CD14-positive monocyte (primary cell): Measurements from ENCODE around the gene ACTL8. TPM values are rescaled to one million over a fixed set of nuclear protein-coding genes. Genes with fewer than 3 reads are reported as not detected.

ENCODE experiments used
- DNase-seq, 3 donors: peaks; one replicate each; pipeline ENCODE4 v3.0.0-alpha.2; 2011 to 2022
- H2AFZ ChIP-seq: 2 replicates; pipeline ENCODE4 v1.6.0; 2012; ENCODE audit warnings: mild to moderate bottlenecking, low read depth, low read length, inconsistent platforms; ENCODE audit not compliant: insufficient read depth, poor library complexity, severe bottlenecking
- H3K27ac ChIP-seq, 2 donors: 1 replicate in 1 of 2; 2 replicates in 1 of 2; pipeline ENCODE4 v1.5.1; 2012 to 2013; ENCODE audit warnings: low read length in 2 of 2, control low read depth in 1 of 2, inconsistent platforms in 1 of 2, low read depth in 1 of 2, mild to moderate bottlenecking in 1 of 2
- H3K27me3 ChIP-seq, 2 donors: one replicate each; pipeline versions ENCODE4 v1.6.0 to v1.6.1; 2011 to 2013; ENCODE audit warnings: low read length in 2 of 2; ENCODE audit not compliant: control insufficient read depth in 2 of 2, insufficient read depth in 2 of 2
- H3K36me3 ChIP-seq, 2 donors: replicated peaks in 1 of 2; 1 replicate in 1 of 2; 2 replicates in 1 of 2; pipeline versions ENCODE4 v1.5.1 to v1.6.1; 2012 to 2013; ENCODE audit warnings: low read length in 2 of 2, control low read depth in 1 of 2, inconsistent platforms in 1 of 2, mild to moderate bottlenecking in 1 of 2; ENCODE audit not compliant: insufficient read depth in 2 of 2, control insufficient read depth in 1 of 2
- H3K4me1 ChIP-seq, 2 donors: 1 replicate in 1 of 2; 2 replicates in 1 of 2; pipeline versions ENCODE4 v1.5.1 to v1.6.1; 2012 to 2013; ENCODE audit warnings: low read length in 2 of 2, control low read depth in 1 of 2, inconsistent platforms in 1 of 2, mild to moderate bottlenecking in 1 of 2, moderate library complexity in 1 of 2; ENCODE audit not compliant: insufficient read depth in 2 of 2, control insufficient read depth in 1 of 2
- H3K4me2 ChIP-seq: replicated peaks from 2 replicates; pipeline ENCODE3; 2012; ENCODE audit warnings: low read length, moderate library complexity, mild to moderate bottlenecking; ENCODE audit not compliant: poor library complexity, severe bottlenecking; ENCODE audit errors: extremely low read depth
- H3K4me3 ChIP-seq, 3 experiments: fragments of 200-600 bp in 1 of 3; sonication (generic) in 1 of 3; replicated peaks in 1 of 3; 1 replicate in 2 of 3; 2 replicates in 1 of 3; pipeline ENCODE4 v1.5.1; 2011 to 2013; ENCODE audit warnings: low read length in 3 of 3, mild to moderate bottlenecking in 3 of 3, control low read depth in 2 of 3, low read depth in 2 of 3, inconsistent platforms in 1 of 3, moderate library complexity in 1 of 3
- H3K79me2 ChIP-seq: 2 replicates; pipeline ENCODE4 v1.6.0; 2012; ENCODE audit warnings: mild to moderate bottlenecking, control low read depth, inconsistent platforms, low read length, moderate library complexity; ENCODE audit not compliant: insufficient read depth
- H3K9ac ChIP-seq: 2 replicates; pipeline ENCODE4 v1.6.0; 2017; ENCODE audit warnings: low read length, mild to moderate bottlenecking; ENCODE audit not compliant: insufficient read depth, poor library complexity, severe bottlenecking
- H3K9me3 ChIP-seq, 2 donors: replicated peaks in 1 of 2; 1 replicate in 1 of 2; 2 replicates in 1 of 2; pipeline versions ENCODE4 v1.5.1 to v1.6.1; 2012 to 2013; ENCODE audit warnings: low read length in 2 of 2, control low read depth in 1 of 2; ENCODE audit not compliant: control insufficient read depth in 1 of 2, insufficient read depth in 1 of 2
- H4K20me1 ChIP-seq: 2 replicates; pipeline ENCODE4 v1.6.0; 2012; ENCODE audit warnings: mild to moderate bottlenecking, low read length, control low read depth, moderate library complexity; ENCODE audit not compliant: insufficient read depth
- H3K27ac Mint-ChIP-seq, 7 donors: one replicate each; pipeline ENCODE4 v1.8.0; 2020; ENCODE audit warnings: mild to moderate bottlenecking in 7 of 7, mixed read lengths in 7 of 7, moderate library complexity in 6 of 7, inconsistent platforms in 2 of 7
- H3K27me3 Mint-ChIP-seq, 3 donors: one replicate each; pipeline ENCODE4 v1.8.0; 2021 to 2022; ENCODE audit warnings: low read depth in 3 of 3, mild to moderate bottlenecking in 3 of 3, mixed read lengths in 3 of 3, moderate library complexity in 3 of 3, inconsistent platforms in 1 of 3
- H3K36me3 Mint-ChIP-seq, 2 donors: one replicate each; pipeline ENCODE4 v1.8.0; 2020; ENCODE audit warnings: mixed read lengths in 2 of 2, inconsistent platforms in 1 of 2, mild to moderate bottlenecking in 1 of 2
- H3K4me1 Mint-ChIP-seq: one replicate; pipeline ENCODE4 v1.8.0; 2020; ENCODE audit warnings: mild to moderate bottlenecking, mixed read lengths
- H3K4me3 Mint-ChIP-seq, 2 donors: one replicate each; pipeline ENCODE4 v1.8.0; 2020; ENCODE audit warnings: mild to moderate bottlenecking in 2 of 2, mixed read lengths in 2 of 2, moderate library complexity in 1 of 2
- H3K9me3 Mint-ChIP-seq, 7 donors: one replicate each; pipeline ENCODE4 v1.8.0; 2020 to 2022; ENCODE audit warnings: mixed read lengths in 7 of 7, mild to moderate bottlenecking in 6 of 7, moderate library complexity in 6 of 7, inconsistent platforms in 2 of 7
- WGBS: methylation state at CpG from one replicate; pipeline ENCODE4 v1.1.5; 2013; ENCODE audit warnings: missing lambda C conversion rate; ENCODE audit not compliant: insufficient coverage; 5-methylcytosine and 5-hydroxymethylcytosine counted together
- intact Hi-C, 2 donors: fragments of 100-400 bp; cut with micrococcal nuclease; formaldehyde crosslinking; loops; one replicate each; pipeline versions ENCODE4 v1.15.0 to v1.15.1; 2023
- polyA plus RNA-seq, 3 donors: library from polyadenylated mRNA; depleted of rRNA in 1 of 3; unstranded in 2 of 3; stranded (reverse) in 1 of 3; fragments of 300-500 nt in 2 of 3; fragments of >200 nt in 1 of 3; fragmentation: Illumina TruSeq in 2 of 3; gene quantifications; 1 replicate in 2 of 3; 2 replicates in 1 of 3; pipeline ENCODE4 v1.2.3, GENCODE V29; 2012 to 2021
- TF ChIP-seq, protein P1 (sequence below): fragments of 200-600 bp; IDR thresholded peaks from one replicate; pipeline ENCODE4 v1.8.0; 2022; ENCODE audit warnings: antibody characterized with exemption, mild to moderate bottlenecking

The ACTL8 gene
- polyA plus RNA-seq, 3 donors = not detected

DNA sequence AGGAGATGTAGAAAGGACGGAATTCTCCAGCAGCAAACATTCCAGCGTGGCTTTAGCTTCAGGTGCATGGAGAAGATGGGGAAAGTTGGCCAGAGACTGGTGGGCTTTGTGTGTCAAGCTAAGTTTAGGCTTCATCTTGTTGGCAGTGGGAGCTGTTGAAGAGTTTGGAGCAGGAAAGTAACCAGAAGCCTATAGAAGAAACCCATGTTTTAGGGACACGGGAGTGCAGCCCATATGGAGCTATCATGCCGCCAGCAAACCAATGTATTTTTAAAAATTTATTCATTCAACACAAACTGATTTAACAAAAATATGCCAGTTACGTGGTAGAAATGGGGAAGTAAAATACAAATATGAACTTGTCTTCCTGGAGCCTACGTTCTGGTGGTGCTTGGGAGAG is 53.7 kb downstream of the ACTL8 start:
- Mint-ChIP-seq H3K27ac (no peak overlapping the region), H3K36me3 (no peaks in the 10 kb centered on the region), H3K27me3 (peaks cover 5 to 15% (median 8%) of the 10 kb centered on the region in 3 donors), H3K4me1 (no peaks in the 10 kb centered on the region), H3K9me3 (peaks cover 0 to 5% (median 1%) of the 10 kb centered on the region in 7 donors), H3K4me3 (no peak overlapping the region)
- Histone ChIP-seq H3K4me1 (no peaks in the 10 kb centered on the region), H3K27ac (no peak overlapping the region), H3K4me3 (no peak overlapping the region), H3K27me3 (no peaks in the 10 kb centered on the region), H3K9ac (no peak overlapping the region), H4K20me1 (no peaks in the 10 kb centered on the region), H3K79me2 (no peaks in the 10 kb centered on the region), H3K36me3 (no peaks in the 10 kb centered on the region), H2AFZ (no peak overlapping the region), H3K9me3 (no peaks in the 10 kb centered on the region), H3K4me2 (no peak overlapping the region)
- 41% methylated on average over 4 of the region's 6 CpGs for WGBS
- intact Hi-C loops = no loop called here
- no peak for DNase-seq
- TF ChIP-seq, protein P1, sequence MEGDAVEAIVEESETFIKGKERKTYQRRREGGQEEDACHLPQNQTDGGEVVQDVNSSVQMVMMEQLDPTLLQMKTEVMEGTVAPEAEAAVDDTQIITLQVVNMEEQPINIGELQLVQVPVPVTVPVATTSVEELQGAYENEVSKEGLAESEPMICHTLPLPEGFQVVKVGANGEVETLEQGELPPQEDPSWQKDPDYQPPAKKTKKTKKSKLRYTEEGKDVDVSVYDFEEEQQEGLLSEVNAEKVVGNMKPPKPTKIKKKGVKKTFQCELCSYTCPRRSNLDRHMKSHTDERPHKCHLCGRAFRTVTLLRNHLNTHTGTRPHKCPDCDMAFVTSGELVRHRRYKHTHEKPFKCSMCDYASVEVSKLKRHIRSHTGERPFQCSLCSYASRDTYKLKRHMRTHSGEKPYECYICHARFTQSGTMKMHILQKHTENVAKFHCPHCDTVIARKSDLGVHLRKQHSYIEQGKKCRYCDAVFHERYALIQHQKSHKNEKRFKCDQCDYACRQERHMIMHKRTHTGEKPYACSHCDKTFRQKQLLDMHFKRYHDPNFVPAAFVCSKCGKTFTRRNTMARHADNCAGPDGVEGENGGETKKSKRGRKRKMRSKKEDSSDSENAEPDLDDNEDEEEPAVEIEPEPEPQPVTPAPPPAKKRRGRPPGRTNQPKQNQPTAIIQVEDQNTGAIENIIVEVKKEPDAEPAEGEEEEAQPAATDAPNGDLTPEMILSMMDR = no peak

DNA sequence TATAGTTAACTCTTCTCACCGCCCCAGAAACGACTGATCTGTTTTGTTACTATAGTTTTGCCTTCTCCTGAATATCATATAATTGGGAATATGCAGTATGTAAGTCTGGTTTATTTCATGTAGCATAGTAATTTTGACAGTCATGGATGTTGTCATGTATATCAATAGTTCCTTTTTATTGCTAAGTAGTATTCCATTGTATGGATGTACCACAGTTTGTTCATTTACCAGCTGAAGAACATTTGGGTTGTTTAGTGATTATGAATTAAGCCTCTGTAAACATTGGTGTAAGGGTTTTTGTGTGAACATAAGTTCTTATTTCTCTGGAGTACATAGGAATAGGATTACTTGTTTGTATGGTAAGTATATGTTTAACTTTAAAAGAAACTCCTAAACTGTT is 55.5 kb downstream of the ACTL8 start:
- peaks cover 6 to 16% (median 11%) of the 10 kb centered on the region in 3 donors for H3K27me3 Mint-ChIP-seq
- intact Hi-C loops = no loop called here
- Histone ChIP-seq H3K9me3 (no peaks in the 10 kb centered on the region), H2AFZ (no peak overlapping the region), H3K27ac (no peak overlapping the region), H3K4me3 (no peak overlapping the region), H3K4me1 (no peaks in the 10 kb centered on the region), H4K20me1 (no peaks in the 10 kb centered on the region), H3K27me3 (no peaks in the 10 kb centered on the region), H3K9ac (no peak overlapping the region), H3K79me2 (no peaks in the 10 kb centered on the region), H3K36me3 (no peaks in the 10 kb centered on the region), H3K4me2 (no peak overlapping the region)
- no peaks in the 10 kb centered on the region for H3K36me3 Mint-ChIP-seq
- TF ChIP-seq, protein P1 = no peak
- DNase-seq = no peak
- H3K4me3 Mint-ChIP-seq = no peak overlapping the region
- peaks cover 0 to 7% (median 2%) of the 10 kb centered on the region in 7 donors for H3K9me3 Mint-ChIP-seq
- no peaks in the 10 kb centered on the region for H3K4me1 Mint-ChIP-seq
- no CpG with 5 or more reads among the region's 2 CpGs for WGBS
- no peak overlapping the region for H3K27ac Mint-ChIP-seq
